ENCODE data around the gene PKD2L2.
"Not testable (repeated sequence)": the region's sequence is repeated elsewhere in the genome, so short reads cannot be mapped to it uniquely, and the experiment has no call there.

The PKD2L2 gene

GRCh38 chr5:137957948-137958347 lies 68.7 kb downstream of the PKD2L2 start:
- ATAC-seq (no peak), DNase-seq (no peak)

- DNase-seq (no peak), ATAC-seq (no peak)
Observed at GRCh38 chr5:137959488-137959887, 70.2 kb downstream of the PKD2L2 start.

GRCh38 chr5:137960141-137960540 lies 70.9 kb downstream of the PKD2L2 start:
- ATAC-seq = no peak

GRCh38 chr5:137960819-137961218 lies 71.6 kb downstream of the PKD2L2 start:
- no peak for DNase-seq
- ATAC-seq = no peak

More at GRCh38 chr5:137960141-137960540, 70.9 kb downstream of the PKD2L2 start:
- no peak for DNase-seq

GRCh38 chr5:137970384-137970783 lies 81.1 kb downstream of the PKD2L2 start:
- ATAC-seq, DNase-seq: not testable (repeated sequence)

- no peak for DNase-seq
- no peak for ATAC-seq
Observed at GRCh38 chr5:137975208-137975607, 86.0 kb downstream of the PKD2L2 start.

- ATAC-seq = no peak
- no peak for DNase-seq
Observed at GRCh38 chr5:137989419-137989818, 100.2 kb downstream of the PKD2L2 start.
